GM12874 (cell line): Measurements from ENCODE around the gene MRPL21.

Experiments
- TF ChIP-seq, protein P1 (sequence below): IDR thresholded peaks from 2 replicates; pipeline ENCODE4 v1.5.1; 2011; ENCODE audit warnings: low read depth, mild to moderate bottlenecking, control low read depth, low read length, moderate library complexity; ENCODE audit not compliant: insufficient read depth

Gene MRPL21

DNA sequence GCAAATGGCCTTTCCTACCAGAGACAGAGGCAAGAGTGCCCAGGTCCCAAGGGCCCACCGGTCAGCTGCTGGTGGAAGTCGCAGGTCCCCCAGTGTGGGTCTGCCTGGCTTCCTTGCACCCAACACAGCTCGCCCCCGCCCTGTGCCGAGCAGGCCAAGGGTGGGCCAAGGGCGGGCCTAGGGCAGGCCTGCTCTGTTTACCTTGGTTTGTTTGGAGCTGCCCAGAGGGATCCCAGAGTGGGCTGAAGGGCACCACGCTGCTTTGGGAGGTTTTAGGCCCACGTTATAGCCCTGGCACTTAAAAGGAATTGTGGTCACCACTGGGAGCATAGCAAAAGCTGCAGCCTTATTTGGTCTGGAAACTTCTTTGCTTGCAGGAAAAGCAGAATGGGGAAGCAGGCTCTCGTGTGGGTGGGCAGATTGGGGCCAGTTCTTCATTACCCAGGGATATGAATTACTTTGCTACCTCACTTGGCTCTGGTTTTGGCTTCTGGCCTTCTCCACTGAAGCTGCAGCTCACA is 39.2 kb upstream of the MRPL21 start:
- TF ChIP-seq, protein P1, sequence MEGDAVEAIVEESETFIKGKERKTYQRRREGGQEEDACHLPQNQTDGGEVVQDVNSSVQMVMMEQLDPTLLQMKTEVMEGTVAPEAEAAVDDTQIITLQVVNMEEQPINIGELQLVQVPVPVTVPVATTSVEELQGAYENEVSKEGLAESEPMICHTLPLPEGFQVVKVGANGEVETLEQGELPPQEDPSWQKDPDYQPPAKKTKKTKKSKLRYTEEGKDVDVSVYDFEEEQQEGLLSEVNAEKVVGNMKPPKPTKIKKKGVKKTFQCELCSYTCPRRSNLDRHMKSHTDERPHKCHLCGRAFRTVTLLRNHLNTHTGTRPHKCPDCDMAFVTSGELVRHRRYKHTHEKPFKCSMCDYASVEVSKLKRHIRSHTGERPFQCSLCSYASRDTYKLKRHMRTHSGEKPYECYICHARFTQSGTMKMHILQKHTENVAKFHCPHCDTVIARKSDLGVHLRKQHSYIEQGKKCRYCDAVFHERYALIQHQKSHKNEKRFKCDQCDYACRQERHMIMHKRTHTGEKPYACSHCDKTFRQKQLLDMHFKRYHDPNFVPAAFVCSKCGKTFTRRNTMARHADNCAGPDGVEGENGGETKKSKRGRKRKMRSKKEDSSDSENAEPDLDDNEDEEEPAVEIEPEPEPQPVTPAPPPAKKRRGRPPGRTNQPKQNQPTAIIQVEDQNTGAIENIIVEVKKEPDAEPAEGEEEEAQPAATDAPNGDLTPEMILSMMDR: no peak

DNA sequence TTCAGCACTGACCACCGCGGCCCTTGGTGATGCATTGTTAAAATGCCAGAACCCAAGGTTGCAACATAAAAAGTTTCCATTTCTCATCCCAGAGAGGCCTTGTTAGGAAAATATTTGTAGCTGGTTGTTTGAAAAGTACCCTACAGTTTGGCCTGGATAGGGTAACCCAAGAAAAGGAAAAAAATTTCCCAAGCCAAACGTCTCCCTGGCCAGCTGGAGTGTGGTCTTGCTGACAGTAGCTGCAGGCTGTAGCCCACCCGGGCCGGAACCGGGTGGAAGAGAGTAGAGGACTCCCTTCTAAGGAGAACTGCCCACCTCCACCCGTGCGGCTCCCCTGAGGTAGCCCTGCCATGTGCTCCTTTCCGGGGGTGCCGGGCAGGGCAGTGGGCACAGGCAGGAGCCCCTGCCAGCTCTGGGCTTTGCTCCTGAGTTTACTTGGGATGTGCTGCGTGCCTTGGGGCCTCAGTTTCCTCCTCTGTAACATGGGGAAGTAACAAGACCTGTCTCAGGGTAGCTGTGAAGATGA is 38.5 kb upstream of the MRPL21 start:
- TF ChIP-seq, protein P1: no peak

DNA sequence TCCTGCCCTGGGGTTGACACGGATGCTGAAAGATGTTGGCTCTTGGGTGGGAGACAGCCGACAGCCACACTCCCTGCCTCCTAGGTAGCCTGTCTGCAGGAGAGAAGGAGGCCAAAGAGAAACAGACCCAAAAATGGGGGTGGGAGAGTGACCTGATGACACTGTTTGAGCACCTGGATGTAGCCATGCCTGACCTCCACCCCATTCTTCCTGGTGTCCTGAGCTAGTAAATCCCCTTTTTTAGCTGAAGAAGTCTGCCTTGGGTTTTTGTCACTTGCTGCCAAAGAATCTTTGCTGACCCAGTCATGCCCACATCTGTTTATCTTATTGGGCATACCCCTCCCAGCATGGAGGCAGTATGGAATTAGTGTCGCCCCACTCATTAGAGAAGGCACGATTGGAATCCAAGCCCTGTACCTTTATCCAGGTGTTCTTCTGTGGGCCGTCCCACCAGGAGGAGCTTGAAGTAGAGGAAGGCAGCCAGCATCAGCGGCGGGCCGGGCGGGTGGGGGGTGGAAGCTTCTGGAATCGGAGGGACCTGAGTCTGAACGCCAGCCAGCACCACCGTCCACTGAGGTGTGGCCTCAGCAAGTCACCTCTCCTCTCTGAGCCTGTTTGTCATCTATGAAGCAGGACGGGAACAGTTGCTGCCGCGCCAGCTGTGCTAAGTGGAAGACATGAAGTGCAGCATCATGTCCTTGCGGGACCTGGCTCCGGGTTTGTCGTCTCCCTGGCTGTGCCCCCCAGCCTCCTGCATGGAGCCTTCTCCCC is 37.9 kb upstream of the MRPL21 start:
- TF ChIP-seq, protein P1: no peak

DNA sequence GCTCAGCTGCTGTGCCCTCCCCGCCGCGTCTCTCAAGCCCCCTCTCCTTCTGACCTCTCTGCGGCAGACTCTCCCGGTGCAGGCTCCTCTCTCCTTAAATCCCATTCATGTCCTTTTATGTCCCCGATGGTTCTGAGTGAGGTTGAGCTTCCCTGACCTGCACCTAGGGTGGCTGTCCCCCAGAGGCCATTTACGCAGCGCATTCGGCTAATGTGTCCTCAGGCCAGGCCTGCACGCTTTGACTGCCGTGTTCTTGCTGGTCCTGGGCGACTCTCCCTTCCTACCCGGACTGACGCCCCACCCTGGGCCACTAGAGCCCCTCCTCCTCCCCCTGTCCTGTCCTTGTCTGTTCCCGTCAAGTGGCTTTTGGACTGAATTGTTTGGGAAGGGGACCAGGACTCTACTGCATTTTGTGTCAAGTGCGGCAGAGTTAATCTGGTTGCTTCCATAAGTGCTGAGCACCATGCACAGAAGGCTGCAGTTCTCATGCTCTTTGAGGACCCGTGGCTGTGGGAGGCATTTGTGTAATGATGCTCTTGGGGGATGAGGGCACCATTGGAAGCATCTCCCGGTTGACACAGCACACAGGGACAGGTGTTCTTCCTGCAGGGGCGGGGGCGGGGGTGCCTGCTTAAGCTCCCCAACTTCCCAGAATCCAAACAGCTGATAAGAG is 37.2 kb upstream of the MRPL21 start:
- TF ChIP-seq, protein P1: no peak

DNA sequence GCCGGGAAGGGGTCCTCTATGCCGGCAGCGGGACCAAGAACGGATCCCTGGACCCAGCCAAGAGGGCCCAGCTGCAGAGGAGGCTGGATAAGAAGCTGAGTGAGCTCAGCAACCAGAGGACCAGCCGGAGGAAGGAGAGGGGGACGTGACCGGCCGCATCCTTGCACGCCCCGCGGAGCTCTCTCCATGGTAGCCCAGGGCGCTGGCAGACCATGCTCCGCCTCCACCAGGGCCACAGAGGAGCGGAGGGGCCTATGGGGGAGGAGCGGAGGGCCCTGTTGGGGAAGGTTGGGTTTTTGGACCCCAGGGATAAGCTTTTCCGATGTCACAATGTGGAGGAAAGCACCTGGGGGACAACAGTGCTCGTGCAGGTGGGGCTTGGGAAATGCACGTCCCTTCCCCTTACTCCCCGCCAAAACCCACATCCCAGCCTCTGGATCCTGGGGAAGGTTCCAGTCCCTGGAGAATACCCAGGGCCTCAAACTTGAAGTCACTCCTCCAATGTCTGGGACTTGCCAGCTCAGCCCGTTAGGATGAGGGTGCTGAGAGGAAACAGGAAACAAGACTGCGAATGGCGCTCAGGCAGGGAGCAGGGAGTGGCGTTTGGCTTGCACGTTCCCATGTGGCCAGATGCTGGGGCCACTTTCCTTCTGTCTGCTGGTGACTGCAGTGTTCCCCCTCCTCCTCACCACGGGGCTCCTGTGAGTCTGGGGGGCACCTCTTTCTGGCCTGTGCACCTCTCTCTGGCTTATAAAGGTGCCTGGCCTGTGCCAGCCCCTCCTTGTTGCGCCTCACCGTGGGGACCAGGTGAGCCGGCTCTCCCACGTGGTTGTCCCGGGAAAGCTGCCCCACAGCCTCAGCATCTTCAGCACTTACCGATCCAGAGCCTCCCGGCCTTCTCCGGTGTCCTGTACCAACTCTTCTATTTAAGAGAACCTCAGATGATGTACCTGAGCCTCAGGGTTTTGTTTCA is 36.2 kb upstream of the MRPL21 start:
- TF ChIP-seq, protein P1: no peak

DNA sequence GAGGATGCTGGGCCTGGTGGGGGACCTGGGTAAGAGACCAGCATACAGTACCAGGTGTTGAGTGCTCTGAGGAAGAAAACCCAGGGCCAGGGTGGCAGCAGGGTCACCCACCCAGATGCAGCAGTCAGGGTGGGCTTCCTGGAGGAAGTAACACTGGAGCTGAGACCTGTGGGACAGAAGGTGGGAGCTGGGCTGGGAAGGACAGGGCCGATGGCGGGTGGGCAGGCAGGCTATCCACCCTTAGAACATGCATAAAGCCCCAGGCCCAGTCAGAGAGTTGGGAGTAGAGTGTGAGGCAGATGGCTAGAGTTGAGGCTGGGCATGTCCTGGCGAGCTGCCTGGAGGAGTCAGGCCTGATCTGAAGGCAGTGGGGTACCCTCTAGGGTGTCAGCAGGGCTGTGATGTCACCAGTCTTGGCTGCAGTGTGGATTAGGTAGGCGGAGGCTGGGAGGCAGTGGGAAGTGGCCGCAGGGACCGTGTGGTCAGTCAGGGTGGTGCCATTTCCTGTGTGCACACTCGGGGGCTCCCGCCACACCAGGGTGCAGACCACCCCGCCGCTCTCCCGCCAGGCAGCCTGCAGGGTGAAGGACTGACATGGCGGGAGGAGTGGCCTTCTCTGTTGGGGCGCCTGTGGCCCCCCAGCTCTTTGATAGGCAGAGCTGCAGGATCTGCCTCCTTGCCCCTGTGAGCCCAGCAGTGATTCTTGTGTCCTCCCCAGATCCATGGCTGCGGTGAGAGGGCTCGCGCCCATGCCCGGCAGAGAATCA is 35.4 kb upstream of the MRPL21 start:
- TF ChIP-seq, protein P1: no peak
